Gastrocnemius medialis (tissue), 4 donors: ENCODE results near the gene SCAF1.

Experiments
- CTCF ChIP-seq, 5 experiments: fragments of 450-650 bp in 3 of 5; fragments of 200-600 bp in 2 of 5; sonication (generic) in 2 of 5; IDR thresholded peaks in 4 of 5; conservative IDR thresholded peaks in 1 of 5; 1 replicate in 4 of 5; 2 replicates in 1 of 5; pipeline ENCODE4 v1.5.1; 2016 to 2019; ENCODE audit warnings: antibody characterized with exemption in 5 of 5, mild to moderate bottlenecking in 3 of 5, moderate library complexity in 3 of 5
- POLR2A ChIP-seq, 2 donors: fragments of 450-650 bp; IDR thresholded peaks; one replicate each; pipeline ENCODE4 v1.6.1; 2017; ENCODE audit warnings: antibody characterized with exemption in 2 of 2, mild to moderate bottlenecking in 2 of 2, moderate library complexity in 2 of 2

GRCh38 chr19:49680421-49681351 is 38.7 kb downstream of the SCAF1 start:
- TF ChIP-seq CTCF (IDR thresholded peaks at IDR 0.05 in 4 of 5, conservative IDR thresholded peaks at IDR 0.05 in 1 of 5): peak; percentile 97 to 100 (median 99)
- TF ChIP-seq POLR2A (IDR thresholded peaks at IDR 0.05): no peak
